Endothelial cell of umbilical vein (primary cell): Measurements from ENCODE around the gene PSMB7. TPM values are rescaled to one million over a fixed set of nuclear protein-coding genes. Genes with fewer than 3 reads are reported as not detected.

Experiments
- BruUV-seq: library from RNA; stranded (reverse); fragments of 400-500 nt; replicated peaks from 2 replicates; lab custom pipeline; 2021; lab: Mats Ljungman, UMichigan
- CTCF ChIA-PET: fragments of 300-600, 350-600 bp; sonication (Branson Sonifier 250); formaldehyde crosslinking; loops from one replicate; lab custom pipeline; 2021; ENCODE audit warnings: antibody characterized with exemption, inconsistent platforms; lab: Charles Lee
- POLR2A ChIA-PET: fragments of 300-600, 350-600 bp; sonication (Branson Sonifier 250); formaldehyde crosslinking; loops from one replicate; lab custom pipeline; 2021; ENCODE audit warnings: antibody characterized with exemption, inconsistent platforms; lab: Charles Lee
- DNase-seq: peaks from one replicate; pipeline ENCODE4 v3.0.0-alpha.2; 2011; ENCODE audit warnings: low read depth, low spot score
- FAIRE-seq: peaks from 2 replicates; lab custom pipeline; 2011; peaks lifted over from hg19 to GRCh38; lab: Jason Lieb, UNC
- H2AFZ ChIP-seq: 2 replicates; pipeline ENCODE4 v1.6.0; 2012; ENCODE audit warnings: low read depth, low read length, control low read depth, inconsistent platforms
- H3K27ac ChIP-seq: 2 replicates; pipeline ENCODE4 v1.5.1; 2011; ENCODE audit warnings: low read depth, mild to moderate bottlenecking, control low read depth, low read length, moderate library complexity; ENCODE audit not compliant: insufficient read depth
- H3K27me3 ChIP-seq, 2 experiments: 2 replicates each; pipeline versions ENCODE4 v1.6.0 to v1.6.1; 2011; ENCODE audit warnings: low read length in 2 of 2, mixed read lengths in 1 of 2; ENCODE audit not compliant: control insufficient read depth in 2 of 2, insufficient read depth in 2 of 2
- H3K36me3 ChIP-seq, 2 experiments: 2 replicates in 1 of 2; 3 replicates in 1 of 2; pipeline ENCODE4 v1.5.1; 2011; ENCODE audit warnings: low read length in 2 of 2, mild to moderate bottlenecking in 1 of 2, moderate library complexity in 1 of 2; ENCODE audit not compliant: control insufficient read depth in 2 of 2, insufficient read depth in 2 of 2; ENCODE audit errors: extremely low read depth in 1 of 2
- H3K4me1 ChIP-seq: 3 replicates; pipeline ENCODE4 v1.5.1; 2011; ENCODE audit warnings: mild to moderate bottlenecking, low read length; ENCODE audit not compliant: control insufficient read depth, insufficient read depth; ENCODE audit errors: extremely low read depth
- H3K4me2 ChIP-seq: 2 replicates; pipeline ENCODE4 v1.6.1; 2011; ENCODE audit warnings: low read length, control low read depth, mixed read lengths; ENCODE audit not compliant: insufficient read depth
- H3K4me3 ChIP-seq, 3 experiments: fragments of 200-600 bp in 1 of 3; sonication (generic), shearing (Covaris generic) in 1 of 3; replicated peaks in 1 of 3; 2 replicates each; pipeline ENCODE4 v1.5.1; 2011 to 2016; ENCODE audit warnings: control low read depth in 3 of 3, low read length in 3 of 3, mild to moderate bottlenecking in 2 of 3, inconsistent platforms in 1 of 3, low read depth in 1 of 3, moderate library complexity in 1 of 3; ENCODE audit not compliant: insufficient read depth in 1 of 3
- H3K79me2 ChIP-seq: 2 replicates; pipeline ENCODE4 v1.6.0; 2012; ENCODE audit warnings: low read length, inconsistent platforms; ENCODE audit not compliant: control insufficient read depth, insufficient read depth
- H3K9ac ChIP-seq: replicated peaks from 2 replicates; pipeline ENCODE3; 2011; ENCODE audit warnings: low read length, control low read depth; ENCODE audit not compliant: insufficient read depth; ENCODE audit errors: extremely low read depth
- H3K9me1 ChIP-seq: replicated peaks from 3 replicates; pipeline ENCODE4 v1.6.0; 2011; ENCODE audit warnings: mild to moderate bottlenecking, low read length; ENCODE audit not compliant: control insufficient read depth, insufficient read depth; ENCODE audit errors: extremely low read depth
- H3K9me3 ChIP-seq: replicated peaks from 2 replicates; pipeline ENCODE4 v1.5.1; 2012; ENCODE audit warnings: low read length, inconsistent platforms; ENCODE audit not compliant: control insufficient read depth, insufficient read depth
- H4K20me1 ChIP-seq: replicated peaks from 2 replicates; pipeline ENCODE3; 2011; ENCODE audit warnings: mild to moderate bottlenecking, low read length; ENCODE audit not compliant: control insufficient read depth, insufficient read depth; ENCODE audit errors: extremely low read depth
- EZH2 ChIP-seq: IDR thresholded peaks from 2 replicates; pipeline ENCODE4 v1.6.1; 2012; ENCODE audit warnings: borderline replicate concordance, low read depth, mild to moderate bottlenecking, moderate library complexity, low read length, inconsistent platforms; ENCODE audit not compliant: severe bottlenecking
- FOS ChIP-seq: IDR thresholded peaks from 2 replicates; pipeline ENCODE4 v1.6.1; 2011; ENCODE audit warnings: mild to moderate bottlenecking, low read length, moderate library complexity, borderline replicate concordance; ENCODE audit not compliant: insufficient read depth
- JUN ChIP-seq: IDR thresholded peaks from 2 replicates; pipeline ENCODE4 v1.6.1; 2011; ENCODE audit warnings: borderline replicate concordance, low read depth; ENCODE audit not compliant: insufficient read length, insufficient read depth
- MAX ChIP-seq: IDR thresholded peaks from 2 replicates; pipeline ENCODE4 v1.6.1; 2011; ENCODE audit not compliant: insufficient read depth, insufficient read length
- POLR2A ChIP-seq: IDR thresholded peaks from 2 replicates; pipeline ENCODE4 v1.6.1; 2012; ENCODE audit warnings: low read depth, mild to moderate bottlenecking, control low read depth, low read length
- dilution Hi-C: fragments of 300-500 bp; cut with MboI; formaldehyde crosslinking; loops from one replicate; pipeline ENCODE4 v1.15.0; 2019; ENCODE audit warnings: low sequenced_read_pairs; ENCODE audit not compliant: extremely low pct_ligation_motif_present
- intact Hi-C: fragments of 100-400 bp; cut with micrococcal nuclease; formaldehyde crosslinking; loops from one replicate; pipeline ENCODE4 v1.10.0; 2022
- polyA plus RNA-seq, 4 experiments: library from polyadenylated mRNA; depleted of rRNA in 3 of 4; stranded (reverse) in 3 of 4; unstranded in 1 of 4; fragments of >200 nt; gene quantifications; 2 replicates each; pipeline versions ENCODE4 v1.2.1 to v1.2.3, GENCODE V29; 2011 to 2012; ENCODE audit warnings: missing spikeins in 1 of 4
- total RNA-seq: library from RNA; stranded (reverse); gene quantifications from 2 replicates; pipeline ENCODE4 v1.2.3, GENCODE V29; 2021

Gene PSMB7
- total and polyA plus RNA-seq, 2 donors (not counting 3 experiments of a cell fraction or from before 2014, with no cell fraction given) = 227 to 366 TPM

GRCh38 chr9:124453586-124454191 lies 38.4 kb upstream of the PSMB7 start:
- ChIA-PET CTCF (interaction anchor here (1.4 kb wide), 1 partner anchor 83 kb away, joined by 6 read pairs; no protein-coding TSS in a partner anchor), POLR2A (interaction anchor here (0.6 kb wide), 1 partner anchor 375 kb away, joined by 3 read pairs; no protein-coding TSS in a partner anchor)
- Histone ChIP-seq H2AFZ (no peak overlapping the region), H3K9me1 (no peaks in the 10 kb centered on the region), H3K4me1 (peaks cover 3% of the 10 kb centered on the region), H3K27ac (no peak overlapping the region), H3K79me2 (no peaks in the 10 kb centered on the region), H3K36me3 (no peaks in the 10 kb centered on the region), H3K4me2 (no peak overlapping the region), H3K4me3 (no peak overlapping the region), H3K9me3 (no peaks in the 10 kb centered on the region), H3K9ac (no peak overlapping the region), H3K27me3 (peaks cover 19 to 29% of the 10 kb centered on the region in 2 experiments), H4K20me1 (no peaks in the 10 kb centered on the region)
- TF ChIP-seq JUN (no peak), MAX (no peak), POLR2A (no peak), EZH2 (no peak)
- BruUV-seq = no TSS peak
- intact Hi-C loops (no loop called here), dilution Hi-C loops (no loop called here)
- FAIRE-seq (no peak), DNase-seq (no peak)

- TF ChIP-seq EZH2 = peak; percentile 49
- no peak for TF ChIP-seq FOS
- Histone ChIP-seq H4K20me1 (no peaks in the 10 kb centered on the region), H3K9me3 (no peaks in the 10 kb centered on the region), H3K4me1 (peaks cover 3% of the 10 kb centered on the region), H3K9ac (no peak overlapping the region), H3K27me3 (peaks cover 19 to 29% of the 10 kb centered on the region in 2 experiments), H3K4me2 (no peak overlapping the region), H3K9me1 (no peaks in the 10 kb centered on the region), H2AFZ (no peak overlapping the region), H3K4me3 (no peak overlapping the region), H3K36me3 (no peaks in the 10 kb centered on the region), H3K79me2 (no peaks in the 10 kb centered on the region), H3K27ac (no peak overlapping the region)
- FAIRE-seq (no peak), DNase-seq (no peak)
- CTCF ChIA-PET = no interaction called here
- BruUV-seq = no TSS peak
- intact Hi-C loops = no loop called here
- dilution Hi-C loops = no loop called here
- POLR2A ChIA-PET = interaction anchor here (0.6 kb wide), 1 partner anchor 374 kb away, joined by 3 read pairs; no protein-coding TSS in a partner anchor
Observed at GRCh38 chr9:124452841-124453585, 37.8 kb upstream of the PSMB7 start.
